Hepatic stellate cell (primary cell): ENCODE data around the gene KIF26A.
"Not testable (repeated sequence)": the region's sequence is repeated elsewhere in the genome, so short reads cannot be mapped to it uniquely, and the experiment has no call there.

Experiments
- DNase-seq: peaks from one replicate; pipeline ENCODE4 v3.0.0; 2011; ENCODE audit warnings: low spot score

KIF26A gene

DNA sequence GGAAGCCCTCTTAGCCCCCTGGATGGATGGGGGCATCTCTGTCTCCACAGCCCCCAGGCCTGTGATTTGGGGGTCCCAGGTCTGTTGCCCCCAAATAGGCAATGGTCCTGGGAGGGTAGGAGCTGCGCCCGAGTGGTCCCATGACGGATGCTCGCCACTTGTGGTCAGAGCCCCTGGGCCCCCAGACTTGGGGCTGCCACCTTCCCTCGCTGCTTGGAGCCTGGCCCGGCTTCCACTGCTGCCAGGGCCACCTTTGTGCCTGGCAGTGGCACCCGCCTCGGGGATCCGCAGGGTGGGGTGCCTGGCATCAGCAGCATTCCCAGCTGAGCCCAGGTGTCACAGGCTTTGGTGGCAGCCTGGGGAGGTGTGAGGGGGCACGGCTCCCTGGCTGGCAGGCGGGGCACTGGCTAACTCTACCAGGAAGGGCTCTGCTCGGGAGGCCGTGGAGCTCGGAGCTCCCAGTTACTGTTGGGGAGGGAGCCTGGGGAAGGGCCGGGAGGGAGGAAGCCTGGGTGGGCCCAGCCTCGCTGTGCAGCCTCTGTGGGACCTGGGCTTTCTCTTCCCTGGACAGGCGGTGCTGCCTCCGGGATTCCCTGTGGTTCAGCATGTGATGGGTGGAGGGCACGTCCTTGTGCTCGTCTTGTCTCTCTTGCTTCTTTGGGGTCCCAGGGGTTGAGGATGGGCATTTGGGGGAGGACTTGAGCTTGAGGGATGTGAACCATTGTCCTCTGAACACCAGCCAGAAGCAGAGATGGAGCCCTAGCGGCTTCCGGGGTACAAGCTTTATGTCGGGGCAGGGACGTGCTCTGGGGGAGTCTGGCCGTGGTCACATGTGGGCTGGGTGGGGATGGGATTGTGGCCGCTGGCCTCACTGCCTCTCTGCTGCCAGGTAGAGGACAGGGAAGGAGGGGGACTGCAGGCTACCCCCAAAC is 5.4 kb downstream of the KIF26A start:
- no peak for DNase-seq

DNA sequence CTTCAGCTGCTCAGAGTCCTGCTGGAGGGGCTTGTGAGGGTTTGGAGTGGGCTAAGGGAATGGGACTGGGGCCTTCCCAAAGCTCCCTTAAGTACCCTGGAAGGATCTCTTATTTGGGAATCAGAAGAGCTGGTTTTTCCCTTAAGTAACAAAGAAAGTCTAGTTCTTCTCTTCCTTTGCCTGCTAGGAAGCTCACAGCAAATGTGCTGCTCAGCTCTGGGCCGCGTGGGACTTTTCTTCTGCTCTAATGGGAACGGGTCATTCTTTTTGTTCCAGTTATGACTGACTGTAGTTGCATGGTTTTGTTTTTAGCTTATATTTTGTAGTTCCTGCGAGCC is 6.0 kb downstream of the KIF26A start:
- no peak for DNase-seq

DNA sequence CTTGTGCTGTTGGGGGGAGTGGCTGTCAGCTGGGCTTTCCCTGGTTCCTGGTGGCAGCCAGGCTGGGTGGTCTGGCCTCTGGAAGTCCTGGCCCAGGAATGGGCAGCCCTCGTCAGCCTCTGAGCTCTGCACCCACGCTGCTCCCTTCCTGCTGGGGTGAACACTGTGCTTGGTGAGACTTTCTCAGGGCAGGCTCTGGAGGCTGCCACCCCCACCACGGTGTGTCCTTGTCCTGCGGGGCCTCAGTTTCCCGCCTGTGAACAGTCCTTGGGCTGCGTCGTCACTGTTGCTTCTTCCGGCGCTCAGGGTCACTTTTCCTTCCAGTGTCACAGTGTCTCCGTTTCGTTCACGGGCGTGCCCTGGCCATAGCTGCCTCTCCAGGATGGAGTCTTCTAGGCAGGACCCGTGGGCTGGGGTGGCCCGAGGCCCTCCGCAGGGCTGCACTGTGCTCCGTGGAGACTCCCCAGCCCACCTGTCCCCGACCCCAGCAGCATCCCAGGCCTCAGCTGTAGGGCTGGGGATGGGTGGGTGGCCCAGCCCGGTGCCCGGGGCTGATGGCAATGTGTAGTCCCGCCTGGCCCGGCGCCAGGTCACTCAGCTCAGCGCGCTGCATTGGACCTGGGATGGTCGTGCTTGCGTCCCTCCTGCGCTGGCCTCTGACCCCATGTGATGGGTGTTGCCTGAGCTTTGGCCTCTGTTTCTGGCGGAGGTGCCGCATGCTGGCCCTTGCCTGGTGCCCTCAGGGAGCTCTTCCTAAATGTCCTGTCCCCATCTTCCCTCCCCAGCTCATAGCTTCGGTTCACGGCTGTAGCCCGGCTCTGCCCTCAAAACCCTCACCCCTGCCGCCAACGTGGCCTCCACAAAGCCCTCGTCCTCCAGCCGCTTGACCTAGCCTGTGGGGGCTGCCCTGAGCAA is 6.8 kb downstream of the KIF26A start:
- no peak for DNase-seq

DNA sequence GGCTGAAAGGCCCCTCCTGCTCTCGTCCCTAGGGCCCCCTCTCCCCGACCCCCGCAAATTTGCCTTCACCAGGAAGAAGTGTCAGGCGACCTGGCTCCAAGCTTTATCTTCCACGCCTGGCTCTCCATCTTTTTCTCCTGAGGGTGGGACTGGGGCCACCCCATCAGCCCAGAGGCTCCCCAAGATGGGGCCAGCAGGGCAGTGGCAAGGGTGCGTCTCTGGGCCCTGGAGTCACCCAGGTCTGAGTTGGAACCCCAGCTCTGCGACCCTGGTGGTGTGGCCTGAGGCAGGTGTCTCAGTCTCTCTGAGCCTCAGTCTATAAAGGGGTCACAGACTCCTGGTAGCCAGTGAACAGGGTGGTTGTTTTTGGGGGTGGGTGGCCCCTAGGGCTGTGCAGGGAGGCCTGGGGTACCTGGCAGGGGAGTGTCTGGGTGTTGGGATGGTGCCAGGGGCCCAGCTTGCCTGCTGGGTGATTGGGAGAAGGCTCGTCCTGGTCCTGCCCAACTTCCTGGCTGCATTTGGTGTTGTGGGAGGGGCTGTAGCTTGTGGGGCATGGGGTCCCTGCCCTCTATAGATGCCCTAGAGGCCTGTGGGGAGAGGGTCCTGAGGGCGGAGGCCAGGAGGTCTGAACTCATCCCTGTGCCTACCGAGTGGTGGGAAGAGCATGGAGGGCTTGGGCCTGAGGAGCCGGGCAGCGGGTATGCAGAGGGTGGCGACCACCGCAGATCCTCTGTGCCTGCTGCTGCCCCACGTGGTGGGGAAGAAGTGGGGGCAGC is 7.6 kb downstream of the KIF26A start:
- DNase-seq, result no peak

DNA sequence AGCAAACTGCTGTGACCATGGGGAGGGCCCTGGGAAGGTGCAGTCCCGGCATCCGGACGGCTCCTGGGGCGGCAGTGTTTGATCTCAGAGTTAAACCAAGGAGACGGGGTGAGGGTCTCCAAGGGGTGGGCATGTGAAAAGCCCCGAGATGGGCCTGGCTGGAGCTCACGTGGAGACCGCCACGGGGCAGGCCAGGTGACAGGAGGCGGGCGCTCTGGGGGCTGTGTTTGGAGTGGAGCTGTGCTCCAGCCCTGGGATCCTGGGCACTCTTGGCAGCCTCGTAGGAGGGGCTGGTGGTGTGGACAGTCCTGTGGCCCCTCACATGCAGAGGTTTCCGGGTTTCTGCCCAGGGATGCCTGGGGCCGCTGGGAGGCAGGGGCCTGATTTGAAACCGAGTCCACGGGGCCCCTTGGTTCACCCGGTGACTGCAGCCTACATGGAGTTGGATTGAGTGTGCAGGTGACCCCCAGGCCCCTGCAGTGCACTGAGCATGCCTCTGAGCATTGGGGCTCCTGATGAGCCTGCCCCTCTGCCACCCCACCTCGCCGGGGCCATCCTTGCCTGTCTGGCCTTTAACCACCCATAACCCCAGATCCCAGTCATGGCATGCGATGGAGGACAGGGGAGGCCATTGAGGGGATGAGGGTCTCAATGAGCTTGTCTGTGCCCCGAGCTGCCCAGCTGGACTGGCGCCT is 8.4 kb downstream of the KIF26A start:
- no peak for DNase-seq

DNA sequence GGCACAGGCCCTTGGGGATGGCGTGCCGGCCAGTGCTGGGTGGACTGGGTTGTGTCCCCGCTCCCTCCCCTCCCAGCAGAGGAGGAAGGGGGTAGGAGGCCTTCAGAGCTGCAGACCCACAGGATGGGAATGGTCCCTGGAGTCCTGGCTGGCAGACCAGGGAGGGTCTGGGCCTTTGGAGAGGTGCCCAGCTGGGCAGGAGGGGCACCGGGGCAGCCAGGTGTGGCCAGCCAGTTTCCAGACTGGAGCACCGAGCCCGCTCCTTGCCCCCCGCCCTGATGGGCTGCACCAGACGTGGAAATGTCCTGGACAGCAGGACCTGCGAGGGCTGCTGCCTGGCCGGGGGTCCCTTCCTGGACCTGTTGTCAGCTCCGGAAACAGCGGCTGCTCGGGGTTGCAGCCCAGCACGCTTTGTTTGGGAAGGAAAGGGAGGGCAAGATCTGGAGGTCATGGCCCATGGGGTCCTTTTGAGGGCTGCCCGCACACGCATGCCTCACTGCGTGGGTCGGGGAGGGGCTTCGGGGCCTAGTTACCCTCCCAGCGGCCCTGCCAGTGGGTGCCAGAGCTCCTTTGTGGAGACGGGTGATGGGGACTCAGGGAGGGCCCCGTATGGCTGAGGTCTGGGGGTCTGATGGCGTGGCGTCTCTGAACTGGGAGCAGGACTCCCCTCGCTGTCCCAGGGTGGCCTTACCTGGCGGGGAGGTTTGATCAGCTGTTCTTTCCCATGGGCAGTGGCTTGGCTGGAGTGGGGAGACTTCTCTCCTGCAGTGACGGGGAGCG is 9.1 kb downstream of the KIF26A start:
- DNase-seq, result no peak

DNA sequence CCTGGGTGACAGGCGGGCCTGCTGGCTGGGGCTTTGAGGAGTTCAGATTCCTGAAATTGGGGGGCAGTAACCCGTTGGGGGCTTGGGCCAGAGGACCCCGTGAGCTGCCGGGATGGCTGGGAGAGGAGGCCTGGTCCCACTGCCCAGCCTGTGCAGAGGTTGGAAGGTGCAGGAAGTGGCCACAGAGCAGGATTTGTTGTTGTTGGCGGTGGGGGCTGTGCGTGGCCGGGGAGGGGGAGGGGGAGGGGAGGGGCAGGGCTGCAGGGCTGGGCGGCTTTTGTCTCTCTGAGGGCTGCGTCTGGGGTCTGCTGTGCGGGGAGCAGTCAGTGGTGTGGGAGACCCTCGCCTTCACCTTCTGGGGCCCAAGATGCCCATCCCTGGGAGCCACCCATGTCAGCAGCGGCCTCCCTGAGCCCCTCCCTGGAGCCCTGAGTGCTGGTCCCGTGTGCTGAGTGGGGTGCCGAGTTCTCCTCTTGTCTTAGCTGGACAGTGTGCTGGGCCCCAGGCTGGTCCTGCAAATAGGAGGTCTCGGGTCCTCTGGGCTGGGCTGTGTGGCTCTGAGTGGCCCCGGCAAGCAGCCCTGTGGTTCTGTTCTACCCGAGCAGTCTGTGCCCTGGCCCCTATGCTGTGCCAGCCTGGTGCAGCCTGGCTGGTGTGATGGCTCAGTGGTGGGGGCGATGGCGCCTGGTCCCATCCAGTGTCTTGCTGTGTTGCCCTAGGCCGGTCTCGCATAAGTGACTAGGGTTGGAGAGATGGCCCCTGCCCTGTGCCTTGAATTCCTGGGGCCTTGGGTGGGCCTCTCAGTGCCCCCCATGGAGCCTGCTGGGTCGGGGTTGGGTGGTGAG is 10.3 kb downstream of the KIF26A start:
- DNase-seq, result no peak

DNA sequence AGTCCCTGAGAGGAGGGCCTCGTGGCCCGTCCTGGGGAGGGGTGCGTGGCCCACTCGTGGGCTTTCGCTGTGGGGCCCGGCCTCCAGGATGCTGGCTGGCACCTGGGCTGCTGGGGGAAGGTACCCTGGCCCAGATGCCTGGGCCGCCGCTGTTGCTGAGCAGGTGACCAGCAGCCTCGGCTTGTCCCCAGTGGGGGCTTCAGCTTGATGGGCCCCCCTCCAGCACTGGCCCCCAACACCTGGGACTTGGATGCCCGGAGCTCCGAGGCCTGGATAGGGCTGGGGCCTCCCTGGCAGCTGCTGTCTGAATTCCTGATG is 10.8 kb downstream of the KIF26A start:
- DNase-seq, result no peak

DNA sequence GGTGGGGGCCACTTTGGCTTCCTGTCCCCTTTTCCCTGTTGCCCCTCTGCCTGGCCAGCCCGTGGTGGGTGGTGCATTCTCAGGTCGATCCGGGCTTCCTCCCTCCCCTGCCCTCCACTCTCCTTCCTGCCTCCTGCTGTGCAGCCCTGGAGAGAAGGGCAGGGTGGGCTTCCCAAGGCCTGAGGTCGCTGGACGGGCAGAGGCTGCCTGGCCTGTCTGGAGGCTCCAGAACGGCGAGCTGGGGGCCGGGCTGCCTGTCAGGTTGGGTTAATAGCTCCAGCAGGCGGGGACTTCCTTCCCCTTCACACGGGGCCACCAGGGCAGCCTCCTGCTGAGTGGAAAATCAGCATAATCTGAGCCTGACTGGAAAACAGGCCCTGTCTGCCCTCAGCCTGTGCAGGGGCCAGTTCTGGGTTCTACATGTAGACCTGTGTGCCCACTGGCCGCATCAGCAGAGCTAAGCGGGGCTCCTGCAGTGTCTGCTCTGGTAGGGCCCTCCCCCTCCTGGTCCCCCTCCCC is 11.3 kb downstream of the KIF26A start:
- DNase-seq, result no peak

DNA sequence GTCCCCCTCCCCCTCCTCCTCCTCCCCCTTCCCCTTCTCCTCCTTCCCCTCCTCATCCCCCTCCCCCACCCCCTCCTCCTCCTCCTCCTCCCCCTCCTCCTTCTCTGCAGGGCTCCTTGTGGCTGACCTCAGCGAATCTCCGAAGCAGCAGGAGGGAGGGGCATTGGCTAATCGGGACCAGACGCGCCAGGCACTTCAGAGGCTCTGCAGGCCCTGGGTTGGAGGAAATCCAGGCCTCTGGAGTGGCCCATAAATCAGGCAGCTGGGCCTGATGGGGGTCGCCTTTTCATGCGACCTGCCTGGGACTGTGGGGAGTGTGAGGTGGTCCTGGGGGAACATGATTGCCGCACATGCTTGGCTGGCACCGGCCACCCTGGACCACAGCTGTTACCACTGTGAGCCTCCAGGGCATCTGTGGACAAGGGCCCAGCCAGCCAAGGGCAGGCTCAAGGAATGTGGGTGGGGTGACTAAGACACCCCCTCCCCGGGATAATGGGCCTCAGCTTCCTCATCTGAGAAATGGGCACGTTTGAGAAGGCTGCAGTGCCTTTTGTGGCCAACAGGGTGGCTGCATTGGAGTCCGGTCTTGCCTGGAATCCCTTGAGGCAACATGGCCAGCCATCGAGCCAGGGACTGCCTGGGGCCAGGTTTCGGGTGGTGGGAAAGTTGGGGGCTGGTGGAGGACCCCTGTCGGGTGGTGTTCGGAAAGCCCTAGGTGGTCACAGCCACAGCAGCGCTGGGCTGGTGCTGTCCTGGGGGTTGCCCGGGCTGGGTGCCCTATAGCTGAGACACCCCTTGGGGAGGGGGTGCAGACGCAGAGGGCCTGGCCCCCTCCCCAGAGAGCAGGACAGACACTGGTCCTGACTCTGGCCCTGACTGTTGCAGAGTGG is 12.0 kb downstream of the KIF26A start:
- DNase-seq, result no peak

DNA sequence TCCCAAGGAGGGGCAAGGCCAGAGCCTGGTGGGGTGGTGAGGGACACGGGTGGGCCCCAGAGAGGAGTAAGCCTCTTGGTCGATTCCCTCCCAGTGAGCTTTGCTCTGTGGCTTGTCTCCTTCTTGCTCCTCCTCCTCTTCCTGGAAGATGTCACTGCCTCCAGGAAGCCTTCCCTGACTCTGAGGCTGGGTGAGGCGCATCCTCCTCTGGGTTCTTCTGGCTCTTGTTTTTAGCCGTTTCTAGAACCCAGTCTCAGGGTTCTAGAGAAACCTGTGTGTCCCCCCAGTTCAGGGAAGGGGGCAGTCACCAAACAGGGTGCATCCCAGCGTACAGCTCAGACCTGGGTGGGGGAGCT is 12.6 kb downstream of the KIF26A start:
- no peak for DNase-seq

DNA sequence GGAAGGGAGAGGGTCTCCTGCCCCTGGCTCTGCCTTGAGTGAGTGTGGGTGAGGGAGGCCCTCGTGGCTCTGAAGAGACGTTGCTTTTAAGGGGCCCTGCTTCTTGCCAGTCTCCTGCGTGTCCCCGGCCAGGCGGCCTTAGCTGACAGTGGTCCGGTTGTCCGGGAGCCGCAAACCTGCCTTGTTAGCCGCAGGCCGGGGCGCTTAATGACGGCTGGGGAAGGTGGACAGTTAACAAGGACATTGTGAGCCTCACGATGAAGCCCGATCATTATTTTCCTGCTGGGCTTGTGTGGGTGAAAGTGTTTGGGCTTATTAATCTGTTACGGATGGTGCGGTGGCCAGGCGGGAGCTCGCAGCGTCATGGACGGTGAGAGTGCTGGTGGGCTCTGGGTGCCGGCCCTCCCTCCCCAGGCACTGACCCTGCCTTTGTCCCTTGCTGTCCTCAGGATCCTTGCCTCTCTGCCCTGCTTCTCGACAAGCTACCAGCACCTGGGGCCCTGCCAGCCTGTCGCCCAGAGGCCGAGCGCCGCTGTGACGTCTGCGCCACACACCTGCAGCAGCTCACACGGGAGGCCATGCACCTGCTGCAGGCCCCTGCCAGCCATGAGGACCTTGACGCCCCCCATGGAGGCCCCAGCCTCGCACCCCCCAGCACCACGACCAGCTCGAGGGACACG is 13.3 kb downstream of the KIF26A start:
- DNase-seq, result no peak

DNA sequence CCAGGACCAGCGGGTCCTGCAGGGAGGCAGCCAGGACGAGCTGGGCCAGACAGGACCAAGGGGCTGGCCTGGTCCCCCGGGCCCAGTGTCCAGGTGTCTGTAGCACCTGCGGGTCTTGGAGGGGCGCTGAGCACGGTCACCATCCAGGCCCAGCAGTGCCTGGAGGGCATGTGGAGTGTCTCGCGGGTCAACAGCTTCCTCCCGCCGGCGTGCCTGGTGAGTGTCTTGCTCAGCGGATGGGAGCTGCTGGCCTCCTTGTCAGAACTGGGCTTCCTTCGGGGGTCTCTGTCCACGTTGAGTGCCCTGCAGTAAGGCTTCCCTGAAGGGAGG is 13.8 kb downstream of the KIF26A start:
- no peak for DNase-seq

DNA sequence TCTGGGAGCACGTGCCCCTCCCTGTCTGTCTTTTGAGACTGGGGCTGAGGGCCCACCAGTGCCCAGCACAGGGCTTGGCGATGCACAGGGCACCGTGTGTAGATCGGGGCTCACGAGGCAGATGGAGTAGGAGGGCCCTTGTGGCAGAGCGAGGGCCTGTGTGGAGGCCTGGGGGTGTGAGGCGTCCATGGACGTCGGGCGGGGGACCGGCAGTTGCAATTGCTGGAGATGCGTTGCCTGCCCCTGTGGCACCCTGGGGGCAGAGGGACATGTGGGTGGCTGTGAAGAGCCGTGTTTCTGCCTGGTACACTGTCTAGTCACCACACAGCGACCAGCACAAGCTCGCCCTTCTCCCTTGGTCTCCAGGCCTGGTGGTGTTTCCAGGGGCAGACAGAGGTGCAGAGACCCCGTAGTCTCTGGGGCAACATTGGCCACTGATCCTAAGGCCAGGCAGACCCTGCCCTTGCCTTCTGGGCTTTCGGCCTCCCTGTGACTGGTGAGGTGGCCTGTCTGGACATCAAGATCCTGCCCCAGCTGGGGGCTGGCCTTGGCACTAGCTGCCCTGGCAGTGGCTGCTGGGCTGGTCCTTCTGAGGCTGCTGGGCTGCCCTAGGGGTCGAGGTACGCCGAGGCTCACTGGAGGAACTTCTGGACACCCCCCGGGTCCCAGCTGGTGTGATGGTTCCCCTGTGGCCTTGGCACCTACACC is 14.5 kb downstream of the KIF26A start:
- no peak for DNase-seq

DNA sequence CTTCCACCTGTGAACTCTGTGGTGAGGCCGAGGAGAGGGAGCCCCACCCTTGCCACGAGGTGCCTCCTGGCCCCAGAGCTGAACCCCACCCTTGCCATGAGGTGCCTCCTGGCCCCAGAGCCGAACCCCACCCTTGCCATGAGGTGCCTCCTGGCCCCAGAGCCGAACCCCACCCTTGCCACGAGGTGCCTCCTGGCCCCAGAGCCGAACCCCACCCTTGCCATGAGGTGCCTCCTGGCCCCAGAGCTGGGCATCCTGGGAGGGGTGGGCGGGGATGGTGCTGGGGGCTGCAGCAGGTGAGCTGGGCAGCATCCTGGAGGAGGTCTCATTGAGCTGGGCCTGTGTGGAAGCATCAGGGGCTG is 15.0 kb downstream of the KIF26A start:
- not testable (repeated sequence) for DNase-seq

DNA sequence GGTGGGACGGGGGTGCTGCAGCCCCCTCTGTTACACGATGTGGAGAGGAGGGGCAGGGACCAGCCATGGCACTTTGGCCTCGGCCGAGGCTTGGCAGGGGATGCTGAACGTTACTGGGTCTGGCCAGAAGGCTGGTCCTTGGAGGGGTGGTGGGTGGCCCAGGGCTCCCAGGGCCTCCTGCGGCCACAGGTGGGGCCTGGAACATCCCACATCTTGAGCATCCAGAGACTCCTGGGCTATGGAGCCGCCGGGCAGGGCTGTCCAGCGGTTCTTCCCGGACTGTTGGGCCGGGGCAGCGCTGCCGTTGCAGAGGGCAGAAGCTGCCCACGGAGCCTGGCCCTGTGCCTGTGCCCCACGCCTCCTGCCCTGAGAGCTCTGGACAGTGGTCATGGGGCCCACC is 15.9 kb downstream of the KIF26A start:
- DNase-seq, result no peak

DNA sequence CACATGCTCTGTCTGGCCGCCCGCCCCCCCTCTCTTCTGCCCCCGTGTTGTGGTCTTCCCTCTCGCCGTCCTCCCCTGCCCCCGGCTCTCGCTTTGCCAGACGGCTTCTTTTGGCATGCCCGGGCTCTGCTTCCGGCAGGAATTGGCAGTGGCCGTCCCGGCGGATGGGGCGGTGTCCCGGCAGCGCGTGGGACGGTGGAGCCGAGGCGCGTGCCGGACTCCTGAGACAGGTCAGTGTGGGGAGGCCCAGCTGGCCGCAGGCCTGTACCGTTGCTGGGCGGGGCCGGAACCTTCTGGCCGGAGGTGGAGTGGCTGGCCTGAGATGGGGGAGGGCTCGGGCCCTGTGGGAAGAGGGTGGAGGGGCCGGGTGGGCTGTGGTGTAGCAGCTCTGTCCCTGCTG is 17.1 kb downstream of the KIF26A start:
- no peak for DNase-seq

DNA sequence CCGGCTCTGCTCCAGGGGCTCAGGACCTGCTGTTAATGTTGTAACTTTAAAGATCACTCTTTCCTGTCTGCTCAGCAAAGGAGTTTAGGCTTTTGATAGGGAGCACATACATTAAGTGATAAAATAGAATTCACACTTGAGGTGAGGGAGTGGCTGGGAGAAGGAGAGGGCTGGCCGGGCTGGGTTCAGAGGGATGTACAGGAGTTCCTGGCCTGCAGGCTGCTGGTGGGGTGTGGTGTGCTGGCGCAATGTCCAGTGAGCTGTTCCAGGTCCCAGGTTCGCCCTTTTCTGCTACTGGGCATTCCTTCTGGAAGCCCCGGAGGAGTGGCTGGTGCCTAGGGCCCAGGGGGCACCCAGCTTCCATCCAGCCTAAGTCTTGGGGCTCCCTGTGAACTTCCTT is 17.8 kb downstream of the KIF26A start:
- DNase-seq, result no peak
